MG63 (cell line): ENCODE measurements around the gene EFL1. TPM values are rescaled to one million over a fixed set of nuclear protein-coding genes. Genes with fewer than 3 reads are reported as not detected.

Experiments used
- DNase-seq: peaks from one replicate; pipeline ENCODE4 v3.0.0-alpha.2; 2020
- H3K27me3 ChIP-seq: fragments of 250-450 bp; sonication (Bioruptor Pico); 2 replicates; pipeline ENCODE4 v1.5.1; 2020; ENCODE audit warnings: mild to moderate bottlenecking, moderate library complexity
- H3K36me3 ChIP-seq: fragments of 250-450 bp; sonication (Bioruptor Pico); 2 replicates; pipeline ENCODE4 v1.5.1; 2020; ENCODE audit warnings: mild to moderate bottlenecking, moderate library complexity
- H3K4me3 ChIP-seq: fragments of 250-450 bp; sonication (Bioruptor Pico); 2 replicates; pipeline ENCODE4 v1.5.1; 2020; ENCODE audit warnings: mild to moderate bottlenecking, moderate library complexity
- H3K9me3 ChIP-seq: fragments of 250-450 bp; sonication (Bioruptor Pico); 2 replicates; pipeline ENCODE4 v1.5.1; 2020; ENCODE audit warnings: mild to moderate bottlenecking, moderate library complexity
- total RNA-seq: library from RNA; depleted of rRNA; stranded (reverse); fragments of >200 nt; shearing (Covaris generic); gene quantifications from 2 replicates; pipeline ENCODE4 v1.2.3, GENCODE V29; 2014; ENCODE audit warnings: low replicate concordance

The EFL1 gene
- total RNA-seq, 1 experiment from 2014 or later: 18.2 TPM

DNA sequence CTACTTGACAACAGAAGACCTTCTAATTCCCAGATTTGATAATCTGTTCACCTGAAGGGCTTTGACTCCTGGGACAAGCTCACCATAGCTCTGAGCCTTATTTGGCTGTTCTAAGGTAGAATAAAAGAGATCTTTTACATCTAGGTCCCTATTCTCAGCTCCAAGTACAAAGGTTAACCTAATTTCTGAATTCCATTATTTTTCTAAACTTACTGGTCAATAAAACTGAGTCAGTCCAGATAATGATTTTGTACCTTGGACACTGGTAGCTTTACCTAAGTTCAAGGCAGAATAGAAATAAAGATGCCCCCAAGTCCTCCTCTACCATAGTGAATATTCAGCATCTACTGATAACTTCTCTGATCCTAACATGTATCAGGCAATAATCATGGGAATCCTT lies 135.0 kb downstream of the EFL1 start:
- no peaks in the 10 kb centered on the region for H3K9me3 ChIP-seq
- H3K36me3 ChIP-seq: peaks cover 10% of the 10 kb centered on the region
- H3K4me3 ChIP-seq: no peak overlapping the region
- H3K27me3 ChIP-seq: no peaks in the 10 kb centered on the region
- no peak for DNase-seq

GRCh38 chr15:82126346-82126745 lies 136.2 kb downstream of the EFL1 start:
- H3K4me3 ChIP-seq: no peak overlapping the region
- H3K9me3 ChIP-seq: no peaks in the 10 kb centered on the region
- peak; percentile 56 for DNase-seq
- H3K36me3 ChIP-seq: peaks cover 10% of the 10 kb centered on the region
- H3K27me3 ChIP-seq: no peaks in the 10 kb centered on the region

- DNase-seq: no peak
- Histone ChIP-seq H3K9me3 (no peaks in the 10 kb centered on the region), H3K36me3 (peaks cover 4% of the 10 kb centered on the region), H3K4me3 (no peak overlapping the region), H3K27me3 (no peaks in the 10 kb centered on the region)
These were observed 137.9 kb downstream of the EFL1 start for GRCh38 chr15:82124331-82125263.

DNA sequence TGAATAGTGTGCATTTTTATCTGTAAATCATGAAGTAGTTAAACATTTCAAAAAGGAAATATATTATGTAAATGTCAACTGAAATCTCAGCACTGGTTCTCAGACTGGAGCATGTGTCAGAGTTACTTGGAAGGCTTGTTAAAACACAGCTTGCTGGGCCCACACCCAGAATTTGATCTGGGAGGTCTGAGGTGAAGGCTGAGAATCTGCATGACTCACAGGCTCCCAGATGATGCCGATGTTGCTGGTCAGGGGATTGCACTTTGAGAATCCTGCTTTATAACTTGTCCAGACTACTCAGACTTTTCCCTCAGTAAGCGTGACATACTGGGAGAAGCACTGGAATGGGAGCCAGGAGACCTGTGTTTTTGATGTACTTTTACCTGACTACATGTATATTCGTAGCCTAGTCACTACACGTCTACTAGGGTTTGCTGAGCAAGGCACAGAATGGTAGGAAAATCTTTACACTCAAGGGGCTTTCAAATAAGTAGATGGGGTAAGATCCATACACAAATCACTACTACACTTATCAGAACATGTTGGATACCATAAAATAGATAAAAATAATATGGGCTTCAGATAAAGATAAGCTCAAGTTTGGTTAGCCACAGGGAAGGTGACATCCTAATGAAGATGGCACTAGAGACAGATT lies 139.7 kb downstream of the EFL1 start:
- H3K36me3 ChIP-seq: peaks cover 9% of the 10 kb centered on the region; the same call in 1 of the 2 replicates
- H3K9me3 ChIP-seq: no peaks in the 10 kb centered on the region
- peak; percentile 95 for DNase-seq
- no peaks in the 10 kb centered on the region for H3K27me3 ChIP-seq
- H3K4me3 ChIP-seq: no peak overlapping the region

DNA sequence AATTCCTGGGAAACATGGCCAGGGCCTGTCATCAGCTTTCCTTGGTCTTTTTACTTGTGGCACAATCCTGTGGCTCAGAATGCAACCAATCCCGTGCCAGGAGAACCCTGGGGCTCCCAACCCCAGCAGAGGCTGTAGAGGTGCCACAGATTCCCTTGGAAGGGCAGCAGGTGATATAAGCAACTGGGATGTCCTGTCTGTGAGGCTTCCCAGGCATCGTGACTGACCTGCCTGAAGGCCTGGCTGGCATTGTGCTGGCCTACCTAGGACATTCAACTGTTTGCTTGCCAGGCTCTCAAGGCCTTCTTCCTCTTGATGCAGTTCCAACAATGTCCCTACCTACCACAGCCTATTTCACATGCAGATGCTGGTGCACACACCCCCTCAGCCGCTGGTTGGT lies 144.5 kb downstream of the EFL1 start:
- DNase-seq: no peak
- Histone ChIP-seq H3K36me3 (peaks cover 4% of the 10 kb centered on the region; the same call in 1 of the 2 replicates), H3K9me3 (no peaks in the 10 kb centered on the region), H3K4me3 (no peak overlapping the region), H3K27me3 (no peaks in the 10 kb centered on the region)

DNA sequence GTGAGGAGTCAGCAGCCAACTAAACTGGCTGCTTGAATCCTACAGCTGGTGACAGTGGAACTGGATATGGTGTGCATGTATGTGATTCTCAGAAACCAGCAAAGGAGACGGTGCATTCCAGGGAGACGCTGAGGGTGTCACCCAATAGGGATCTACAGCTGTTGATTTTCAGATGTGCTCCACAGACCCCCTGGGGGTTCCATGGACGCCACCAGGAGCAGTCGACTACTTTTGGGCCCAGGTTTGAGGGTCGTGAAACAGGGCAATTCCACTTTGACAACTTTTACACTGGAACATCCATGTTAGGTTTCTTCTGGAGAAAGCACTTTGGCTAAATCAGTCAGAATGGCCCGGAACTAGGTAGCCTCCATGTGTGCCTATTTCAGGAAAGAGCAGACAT lies 145.2 kb downstream of the EFL1 start:
- DNase-seq: no peak
- peaks cover 4% of the 10 kb centered on the region; the same call in 1 of the 2 replicates for H3K36me3 ChIP-seq
- H3K9me3 ChIP-seq: no peaks in the 10 kb centered on the region
- no peak overlapping the region for H3K4me3 ChIP-seq
- no peaks in the 10 kb centered on the region for H3K27me3 ChIP-seq

DNA sequence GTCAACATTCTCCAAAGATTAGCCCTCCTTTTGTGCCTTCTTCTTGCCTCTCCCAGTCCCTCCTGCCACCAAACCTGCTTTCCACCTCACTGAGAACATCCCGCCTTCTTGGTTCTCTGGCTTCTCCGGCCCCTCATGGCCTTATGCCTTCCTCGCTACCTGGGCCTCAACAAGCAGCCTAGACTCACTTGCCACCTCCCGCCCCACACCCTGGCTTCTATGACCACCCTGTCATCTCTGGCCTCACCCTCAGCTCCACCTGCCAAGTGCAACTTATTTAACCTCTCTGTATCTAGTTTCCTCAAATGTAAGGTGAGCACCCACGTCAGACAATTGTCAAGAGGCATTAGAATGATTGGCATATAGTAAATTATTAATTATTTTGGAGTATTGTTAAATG lies 147.9 kb downstream of the EFL1 start:
- no peaks in the 10 kb centered on the region for H3K27me3 ChIP-seq
- no peak overlapping the region for H3K4me3 ChIP-seq
- H3K36me3 ChIP-seq: peaks cover 4% of the 10 kb centered on the region; the same call in 1 of the 2 replicates
- no peak for DNase-seq
- no peaks in the 10 kb centered on the region for H3K9me3 ChIP-seq

- H3K36me3 ChIP-seq: no peaks in the 10 kb centered on the region
- no peak overlapping the region for H3K4me3 ChIP-seq
- no peaks in the 10 kb centered on the region for H3K27me3 ChIP-seq
- no peak for DNase-seq
- H3K9me3 ChIP-seq: no peaks in the 10 kb centered on the region
These were observed 149.3 kb downstream of the EFL1 start for GRCh38 chr15:82113106-82113715.

GRCh38 chr15:82111918-82112317 lies 150.6 kb downstream of the EFL1 start:
- no peaks in the 10 kb centered on the region for H3K9me3 ChIP-seq
- H3K27me3 ChIP-seq: no peaks in the 10 kb centered on the region
- DNase-seq: no peak
- H3K4me3 ChIP-seq: no peak overlapping the region
- no peaks in the 10 kb centered on the region for H3K36me3 ChIP-seq

GRCh38 chr15:82110144-82110543 lies 152.4 kb downstream of the EFL1 start:
- no peaks in the 10 kb centered on the region for H3K36me3 ChIP-seq
- no peaks in the 10 kb centered on the region for H3K9me3 ChIP-seq
- H3K4me3 ChIP-seq: no peak overlapping the region
- DNase-seq: no peak
- H3K27me3 ChIP-seq: no peaks in the 10 kb centered on the region

DNA sequence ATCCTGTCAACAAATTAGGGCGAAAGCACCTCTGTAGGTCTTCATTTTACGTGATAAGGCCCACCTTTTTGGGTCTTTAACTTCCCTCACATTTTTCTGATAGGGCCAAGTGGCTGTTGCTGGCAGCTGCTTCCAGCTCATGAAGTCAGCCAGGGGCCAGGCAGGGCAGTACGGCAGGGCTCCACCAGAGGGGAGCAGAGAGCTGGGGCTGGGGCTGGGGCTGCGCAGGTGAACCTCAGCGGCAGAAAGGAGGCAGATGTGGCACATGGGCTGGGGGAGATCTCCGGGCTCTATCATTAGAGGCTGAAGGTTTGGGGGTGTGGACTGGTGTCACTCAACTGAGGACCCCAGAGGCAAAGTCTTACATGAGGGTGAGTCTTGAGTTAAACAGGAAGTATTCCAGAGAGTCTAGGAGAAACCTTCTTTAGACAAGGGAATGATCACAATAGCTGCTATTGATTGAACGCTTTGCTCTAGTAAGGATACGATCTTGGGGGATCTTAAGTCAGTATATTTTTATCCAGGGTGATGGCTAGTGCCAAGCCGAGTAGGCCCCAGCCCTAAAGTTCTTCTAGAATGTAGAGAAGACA lies 153.9 kb downstream of the EFL1 start:
- no peaks in the 10 kb centered on the region for H3K27me3 ChIP-seq
- DNase-seq: peak; percentile 65
- no peaks in the 10 kb centered on the region for H3K36me3 ChIP-seq
- H3K4me3 ChIP-seq: no peak overlapping the region
- no peaks in the 10 kb centered on the region for H3K9me3 ChIP-seq

- Histone ChIP-seq H3K9me3 (no peaks in the 10 kb centered on the region), H3K27me3 (no peaks in the 10 kb centered on the region), H3K4me3 (no peak overlapping the region), H3K36me3 (no peaks in the 10 kb centered on the region)
- DNase-seq: no peak
These were observed 155.9 kb downstream of the EFL1 start for GRCh38 chr15:82106679-82107078.

DNA sequence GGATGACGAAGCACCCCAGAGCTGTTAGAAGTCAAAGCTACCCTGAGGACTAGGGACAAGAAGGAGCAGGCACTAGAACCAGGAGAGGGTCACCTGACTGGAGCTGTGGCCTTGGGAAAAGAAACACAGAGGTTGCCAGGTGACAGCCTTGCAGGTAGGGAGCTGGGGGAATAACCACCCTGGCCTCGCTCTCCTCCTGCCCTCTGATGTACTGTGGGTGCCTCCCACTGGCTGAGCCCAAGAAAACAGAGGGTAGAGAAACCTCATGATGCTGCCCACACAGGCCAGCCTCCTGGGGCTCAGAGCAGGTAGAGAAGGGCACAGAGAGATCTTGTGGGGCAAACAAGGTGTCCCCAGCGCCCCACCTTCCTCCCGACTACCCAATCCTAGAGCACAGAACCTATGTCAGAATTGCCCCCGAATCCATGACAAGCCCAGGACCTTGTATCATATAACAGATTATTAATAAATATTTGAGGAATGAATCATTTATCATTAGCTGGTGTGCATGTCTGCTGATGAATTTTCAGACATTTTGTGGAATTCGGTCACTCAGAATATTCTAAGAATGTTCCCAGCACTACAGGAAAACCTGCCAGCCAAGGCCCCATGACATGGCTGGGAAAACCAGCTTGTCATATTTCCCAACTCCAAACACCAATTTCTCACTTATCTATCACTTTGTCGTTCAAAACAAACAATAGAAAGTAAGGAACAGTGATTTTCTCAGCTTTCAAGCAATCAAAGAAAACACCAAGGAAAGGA lies 156.9 kb downstream of the EFL1 start:
- Histone ChIP-seq H3K36me3 (no peaks in the 10 kb centered on the region), H3K4me3 (no peak overlapping the region)
- DNase-seq: no peak

DNA sequence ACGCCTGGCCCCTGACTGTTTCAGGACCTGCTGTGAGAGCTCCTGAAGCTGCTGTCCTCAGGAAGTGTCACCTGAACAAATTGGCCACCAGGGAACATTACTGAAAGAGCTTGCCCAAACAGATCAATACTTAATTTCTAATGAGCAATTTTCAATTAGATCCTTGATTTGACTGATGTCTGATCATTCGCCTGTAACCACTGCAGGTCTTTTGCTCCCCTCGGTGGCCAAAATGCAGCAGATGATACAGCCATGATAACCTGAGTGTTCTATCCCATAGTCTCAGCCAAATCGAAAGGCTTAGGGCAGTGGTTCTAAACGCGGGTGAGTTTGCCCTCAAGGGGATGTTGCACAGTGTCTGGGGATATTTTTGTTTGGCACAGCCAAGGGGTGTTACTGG lies 159.1 kb downstream of the EFL1 start:
- no peaks in the 10 kb centered on the region for H3K36me3 ChIP-seq
- H3K27me3 ChIP-seq: no peaks in the 10 kb centered on the region
- DNase-seq: peak; percentile 15
- no peaks in the 10 kb centered on the region for H3K9me3 ChIP-seq
- no peak overlapping the region for H3K4me3 ChIP-seq

More for the DNA sequence above, 156.9 kb downstream of the EFL1 start:
- Histone ChIP-seq H3K27me3 (no peaks in the 10 kb centered on the region), H3K9me3 (no peaks in the 10 kb centered on the region)

- no peak overlapping the region for H3K4me3 ChIP-seq
- H3K9me3 ChIP-seq: no peaks in the 10 kb centered on the region
- DNase-seq: no peak
- H3K36me3 ChIP-seq: no peaks in the 10 kb centered on the region
- H3K27me3 ChIP-seq: no peaks in the 10 kb centered on the region
These were observed 162.2 kb downstream of the EFL1 start for GRCh38 chr15:82100111-82100929.

DNA sequence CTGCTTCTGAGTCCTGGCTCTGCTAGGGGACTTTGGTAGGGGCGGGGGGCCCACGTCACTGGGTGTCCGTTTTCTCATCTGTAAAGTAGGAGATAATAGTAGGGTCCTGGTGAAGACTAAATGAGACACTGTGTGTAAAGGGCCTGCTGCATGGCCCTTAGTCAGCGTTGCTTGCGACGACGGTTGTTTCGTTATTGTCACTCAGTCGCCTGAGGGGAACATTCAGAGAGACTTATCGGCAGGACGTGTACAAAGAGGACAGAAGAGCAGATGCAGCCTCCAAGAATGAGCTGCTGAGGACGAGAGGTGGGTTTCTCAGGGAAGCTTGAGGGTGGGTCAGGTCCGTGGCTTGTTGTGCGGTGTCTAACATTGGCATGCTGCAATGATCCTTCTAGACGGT lies 163.9 kb downstream of the EFL1 start:
- H3K9me3 ChIP-seq: no peaks in the 10 kb centered on the region
- no peak for DNase-seq
- no peaks in the 10 kb centered on the region for H3K36me3 ChIP-seq
- H3K27me3 ChIP-seq: no peaks in the 10 kb centered on the region
- no peak overlapping the region for H3K4me3 ChIP-seq
